Measurements from ENCODE around the gene ICAM4. TPM values are rescaled to one million over a fixed set of nuclear protein-coding genes. Genes with fewer than 3 reads are reported as not detected.

ICAM4 gene
- total RNA-seq, 3 donors from 2014 or later (not counting 1 experiment from before 2014, with no cell fraction given) = 1.3 to 3.6 (median 3.0) TPM

- peaks cover 18% of the 10 kb centered on the region for H3K4me1 ChIP-seq (ENCODE audit: control insufficient read depth, insufficient read depth, low read length)
- Mint-ChIP-seq H3K4me1 (peaks cover 0 to 30% of the 10 kb centered on the region in 2 donors), H3K9me3 (no peaks in the 10 kb centered on the region), H3K27ac (peak overlapping the region in 1 of 2 donors; percentile 28), H3K27me3 (ENCODE audit: low read depth in 2 of 2) (no peaks in the 10 kb centered on the region), H3K36me3 (peaks cover 9% of the 10 kb centered on the region), H3K4me3 (no peak overlapping the region)
- ATAC-seq = no peak
- 91% methylated on average over 2 of the region's 2 CpGs for WGBS (ENCODE audit: insufficient coverage)
- no peak for TF ChIP-seq CTCF (IDR thresholded peaks at IDR 0.05)
- no peak overlapping the region for H3K27ac ChIP-seq (ENCODE audit: low read length)
- H3K36me3 ChIP-seq (ENCODE audit: control insufficient read depth, insufficient read depth, low read length) = peaks cover 36% of the 10 kb centered on the region
- no peak overlapping the region for H3K4me3 ChIP-seq (ENCODE audit: low read length)
- no peaks in the 10 kb centered on the region for H3K9me3 ChIP-seq (ENCODE audit: control insufficient read depth, insufficient read depth, low read length)
- intact Hi-C loops (cut with micrococcal nuclease) = no loop called here
- H3K27me3 ChIP-seq (ENCODE audit: control insufficient read depth, insufficient read depth, low read length) = no peaks in the 10 kb centered on the region
- DNase-seq = no peak
Observed at GRCh38 chr19:10255358-10255757, 31.4 kb upstream of the ICAM4 start.

- no peak for DNase-seq
- peaks cover 36% of the 10 kb centered on the region for H3K36me3 ChIP-seq (ENCODE audit: control insufficient read depth, insufficient read depth, low read length)
Observed at GRCh38 chr19:10256551-10256950, 30.2 kb upstream of the ICAM4 start.

DNA sequence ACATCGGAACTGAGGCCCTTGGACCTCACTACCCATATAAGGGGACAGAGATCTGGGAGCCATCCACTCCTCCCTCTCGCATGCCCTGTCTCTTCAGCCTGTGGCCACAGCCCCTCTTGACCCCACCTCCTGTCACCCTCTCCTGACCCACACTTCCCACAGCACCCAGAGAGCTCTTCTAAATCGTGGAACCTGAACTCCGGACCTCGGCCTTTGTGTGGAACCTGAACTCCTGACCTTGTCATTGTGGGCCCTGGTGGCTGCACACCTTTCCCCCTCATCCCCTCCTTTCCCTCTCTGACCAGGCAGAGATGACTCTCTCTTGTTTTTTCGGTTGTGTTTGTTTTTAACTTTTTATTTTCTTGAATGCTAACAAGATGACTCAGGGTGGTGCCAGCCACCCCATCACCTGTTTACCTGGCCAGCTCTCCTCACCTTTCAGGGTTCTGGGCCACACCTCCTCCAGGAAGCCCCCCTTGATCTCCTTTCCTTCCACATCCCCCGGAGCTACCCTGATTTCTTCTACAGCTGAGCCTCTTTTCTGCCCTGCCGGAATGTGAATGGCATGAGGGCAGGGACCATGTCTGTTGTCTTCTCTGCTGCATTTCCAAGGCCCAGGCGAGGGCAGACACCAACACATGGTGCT is 29.7 kb upstream of the ICAM4 start:
- DNase-seq (no peak), ATAC-seq (no peak)
- Histone ChIP-seq H3K27ac (ENCODE audit: low read length) (no peak overlapping the region), H3K4me3 (ENCODE audit: low read length) (no peak overlapping the region), H3K4me1 (ENCODE audit: control insufficient read depth, insufficient read depth, low read length) (peaks cover 14% of the 10 kb centered on the region), H3K36me3 (ENCODE audit: control insufficient read depth, insufficient read depth, low read length) (peaks cover 36% of the 10 kb centered on the region), H3K9me3 (ENCODE audit: control insufficient read depth, insufficient read depth, low read length) (no peaks in the 10 kb centered on the region), H3K27me3 (ENCODE audit: control insufficient read depth, insufficient read depth, low read length) (no peaks in the 10 kb centered on the region)
- Mint-ChIP-seq H3K4me1 (peaks cover 0 to 24% of the 10 kb centered on the region in 2 donors), H3K27ac (no peak overlapping the region), H3K9me3 (no peaks in the 10 kb centered on the region), H3K27me3 (ENCODE audit: low read depth in 2 of 2) (no peaks in the 10 kb centered on the region), H3K4me3 (no peak overlapping the region), H3K36me3 (peaks cover 9% of the 10 kb centered on the region)
- 96% methylated on average over 9 of the region's 9 CpGs for WGBS (ENCODE audit: insufficient coverage)
- intact Hi-C loops (cut with micrococcal nuclease) = no loop called here
- TF ChIP-seq CTCF (IDR thresholded peaks at IDR 0.05) = no peak

More at GRCh38 chr19:10256551-10256950, 30.2 kb upstream of the ICAM4 start:
- TF ChIP-seq CTCF (IDR thresholded peaks at IDR 0.05) = no peak
- Mint-ChIP-seq H3K9me3 (no peaks in the 10 kb centered on the region), H3K36me3 (peaks cover 9% of the 10 kb centered on the region), H3K27ac (no peak overlapping the region), H3K27me3 (ENCODE audit: low read depth in 2 of 2) (no peaks in the 10 kb centered on the region), H3K4me3 (no peak overlapping the region), H3K4me1 (peaks cover 0 to 29% of the 10 kb centered on the region in 2 donors)
- no peaks in the 10 kb centered on the region for H3K9me3 ChIP-seq (ENCODE audit: control insufficient read depth, insufficient read depth, low read length)
- intact Hi-C loops (cut with micrococcal nuclease) = no loop called here
- H3K27ac ChIP-seq (ENCODE audit: low read length) = no peak overlapping the region
- peaks cover 14% of the 10 kb centered on the region for H3K4me1 ChIP-seq (ENCODE audit: control insufficient read depth, insufficient read depth, low read length)
- 96% methylated on average over 12 of the region's 18 CpGs for WGBS (ENCODE audit: insufficient coverage)
- no peaks in the 10 kb centered on the region for H3K27me3 ChIP-seq (ENCODE audit: control insufficient read depth, insufficient read depth, low read length)
- ATAC-seq = no peak
- H3K4me3 ChIP-seq (ENCODE audit: low read length) = no peak overlapping the region

Data from natural killer cell (primary cell).